ENCODE data around the gene KLHDC8A. TPM values are rescaled to one million over a fixed set of nuclear protein-coding genes. Genes with fewer than 3 reads are reported as not detected.

The KLHDC8A gene
- total and polyA plus RNA-seq, 9 of the 15 experiments (the other 6 are each of a cell fraction or from before 2014, with no cell fraction given): 0.01 to 0.54 (median 0.04) TPM; not detected in 6

- no peak for TF ChIP-seq NR2C2 (CRISPR knock-in tag; IDR thresholded peaks at IDR 0.05)
- TF ChIP-seq NR2C2 (tag; IDR thresholded peaks at IDR 0.05): peak; percentile 38; the same call in 1 of the 2 replicates
- no peak for TF ChIP-seq ZNF174 (CRISPR knock-in tag; IDR thresholded peaks at IDR 0.05)
- TF ChIP-seq REST (IDR thresholded peaks at IDR 0.05; ENCODE audit: borderline replicate concordance): no peak
- TF ChIP-seq REST (CRISPR knock-in tag; IDR thresholded peaks at IDR 0.05; ENCODE audit: low read depth): 0 out of 2 replicates have a peak, but pooled peaks have one; percentile 63
- TF ChIP-seq ARID1B (IDR thresholded peaks at IDR 0.05): peak; percentile 87
- no peak for TF ChIP-seq CREB1 (IDR thresholded peaks at IDR 0.05)
- peak; percentile 55; the same call in 1 of the 2 replicates for TF ChIP-seq CREB1 (CRISPR knock-in tag; IDR thresholded peaks at IDR 0.05)
- 0 out of 2 replicates have a peak, but pooled peaks have one; percentile 57 for TF ChIP-seq SMAD3 (CRISPR knock-in tag; conservative IDR thresholded peaks at IDR 0.05)
- 0 out of 2 replicates have a peak, but pooled peaks have one; percentile 21 for TF ChIP-seq OTX1 (CRISPR knock-in tag; IDR thresholded peaks at IDR 0.05)
- TF ChIP-seq ARID3A (IDR thresholded peaks at IDR 0.05; ENCODE audit: borderline replicate concordance, low read depth, low read length): no peak
- TF ChIP-seq ZNF347 (CRISPR knock-in tag; IDR thresholded peaks at IDR 0.05; ENCODE audit: low read depth): no peak
- no peak for TF ChIP-seq MCM3 (IDR thresholded peaks at IDR 0.05)
- peak; percentile 67 for TF ChIP-seq ZNF766 (CRISPR knock-in tag; conservative IDR thresholded peaks at IDR 0.05)
- no peak for TF ChIP-seq ZNF778 (CRISPR knock-in tag; IDR thresholded peaks at IDR 0.05)
- no peak for TF ChIP-seq PHB2 (IDR thresholded peaks at IDR 0.05; ENCODE audit: low read depth)
- no peak; a peak in 1 of 4 replicates for TF ChIP-seq SRF (CRISPR knock-in tag; IDR thresholded peaks at IDR 0.05)
Observed at GRCh38 chr1:205326812-205327466, 29.8 kb downstream of the KLHDC8A start (continued).
